GM19023 (cell line): ENCODE data around the gene GNRHR.

Source experiments
- ATAC-seq: cut with Tn5 transposase; IDR thresholded peaks from one replicate; pipeline ENCODE4 v1.9.1; 2021; ENCODE audit warnings: mild to moderate bottlenecking, moderate library complexity; ENCODE audit not compliant: unreplicated experiment

The GNRHR gene

GRCh38 chr4:67700738-67701516, 53.3 kb downstream of the GNRHR start, which contains the start of gene UBA6:
TSS of gene UBA6 (minus strand) at chr4:67701155. CDS start at chr4:67701119, 36 bp downstream.
- peak; percentile 98 for ATAC-seq

- peak; percentile 9 for ATAC-seq
Observed at GRCh38 chr4:67700116-67700737, 54.0 kb downstream of the GNRHR start.

GRCh38 chr4:67699603-67700002, 54.6 kb downstream of the GNRHR start:
- no peak for ATAC-seq

GRCh38 chr4:67697860-67698687, 56.1 kb downstream of the GNRHR start:
- ATAC-seq, result no peak

GRCh38 chr4:67696061-67696460, 58.1 kb downstream of the GNRHR start:
- ATAC-seq, result no peak

- ATAC-seq, result no peak
Observed at GRCh38 chr4:67694662-67695061, 59.5 kb downstream of the GNRHR start.

GRCh38 chr4:67691328-67691727, 62.9 kb downstream of the GNRHR start:
- ATAC-seq, result no peak
